GM12864 (cell line): Measurements from ENCODE around the gene ERICH6B.
A peak's percentile ranks its signal among the peaks of the same experiment; 100 is the strongest.

Experiments
- DNase-seq: peaks from one replicate; pipeline ENCODE4 v3.0.0-alpha.2; 2011; ENCODE audit warnings: low read depth
- H3K4me3 ChIP-seq: 2 replicates; pipeline ENCODE4 v1.5.1; 2011; ENCODE audit warnings: mild to moderate bottlenecking, low read depth, low read length, control low read depth
- CTCF ChIP-seq: IDR thresholded peaks from 2 replicates; pipeline ENCODE4 v1.5.1; 2011; ENCODE audit warnings: low read depth, mild to moderate bottlenecking, moderate library complexity, low read length, control low read depth, inconsistent platforms; ENCODE audit errors: missing control alignments

Gene ERICH6B

GRCh38 chr13:45564133-45564776, 51.3 kb downstream of the ERICH6B start:
- no peak for TF ChIP-seq CTCF
- no peak for DNase-seq
- H3K4me3 ChIP-seq: no peak overlapping the region

DNA sequence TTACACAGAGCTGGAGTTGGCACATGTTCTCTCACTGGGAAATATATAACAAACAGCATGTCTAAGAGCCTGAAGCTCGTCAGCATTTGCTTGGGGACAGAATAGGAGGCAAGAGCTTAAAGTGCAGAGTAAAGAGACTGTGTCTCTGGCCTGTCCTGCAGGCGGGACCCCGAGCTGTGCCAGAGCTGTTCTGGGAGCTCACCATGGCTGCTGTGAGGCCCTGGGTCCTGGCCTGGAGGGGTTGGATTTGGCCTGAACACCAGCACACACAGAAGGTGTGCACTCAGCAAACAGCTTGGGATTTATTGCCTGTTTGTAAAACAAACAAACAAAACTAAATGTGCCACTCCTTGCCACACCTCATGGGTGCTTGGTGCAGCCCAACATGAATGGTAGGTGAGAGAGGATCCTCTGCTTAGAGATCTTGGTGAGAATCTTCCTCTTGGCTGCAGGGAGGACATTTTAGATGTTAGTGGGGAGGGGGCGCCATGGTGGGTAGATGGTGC, 60.9 kb downstream of the ERICH6B start:
- TF ChIP-seq CTCF: no peak

DNA sequence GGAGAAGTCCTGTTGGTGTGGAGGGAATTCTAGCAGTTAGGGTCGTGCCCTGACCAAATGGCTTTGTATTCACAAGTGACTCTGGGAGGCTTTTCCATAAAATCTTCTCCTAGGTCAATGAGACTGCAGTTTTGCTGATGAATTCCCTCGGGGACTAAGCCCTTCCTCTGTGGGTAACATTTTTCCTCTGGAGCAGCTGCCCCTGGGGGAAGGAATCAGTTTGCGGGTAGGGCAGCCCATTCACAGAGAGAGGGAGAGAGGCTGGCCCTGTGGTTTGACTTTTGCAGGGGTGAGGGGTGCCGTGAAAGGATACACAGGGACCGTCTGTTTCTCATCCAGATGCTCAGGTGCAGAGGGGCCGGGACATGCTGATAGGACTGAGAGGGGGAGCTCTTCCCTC, 67.3 kb downstream of the ERICH6B start:
- H3K4me3 ChIP-seq: no peak overlapping the region
- DNase-seq: no peak
- no peak for TF ChIP-seq CTCF

More for the DNA sequence above, 60.9 kb downstream of the ERICH6B start:
- no peak overlapping the region for H3K4me3 ChIP-seq
- no peak for DNase-seq

- DNase-seq: no peak
- TF ChIP-seq CTCF: no peak
- H3K4me3 ChIP-seq: no peak overlapping the region
Observed at GRCh38 chr13:45546410-45546765, 69.2 kb downstream of the ERICH6B start.

DNA sequence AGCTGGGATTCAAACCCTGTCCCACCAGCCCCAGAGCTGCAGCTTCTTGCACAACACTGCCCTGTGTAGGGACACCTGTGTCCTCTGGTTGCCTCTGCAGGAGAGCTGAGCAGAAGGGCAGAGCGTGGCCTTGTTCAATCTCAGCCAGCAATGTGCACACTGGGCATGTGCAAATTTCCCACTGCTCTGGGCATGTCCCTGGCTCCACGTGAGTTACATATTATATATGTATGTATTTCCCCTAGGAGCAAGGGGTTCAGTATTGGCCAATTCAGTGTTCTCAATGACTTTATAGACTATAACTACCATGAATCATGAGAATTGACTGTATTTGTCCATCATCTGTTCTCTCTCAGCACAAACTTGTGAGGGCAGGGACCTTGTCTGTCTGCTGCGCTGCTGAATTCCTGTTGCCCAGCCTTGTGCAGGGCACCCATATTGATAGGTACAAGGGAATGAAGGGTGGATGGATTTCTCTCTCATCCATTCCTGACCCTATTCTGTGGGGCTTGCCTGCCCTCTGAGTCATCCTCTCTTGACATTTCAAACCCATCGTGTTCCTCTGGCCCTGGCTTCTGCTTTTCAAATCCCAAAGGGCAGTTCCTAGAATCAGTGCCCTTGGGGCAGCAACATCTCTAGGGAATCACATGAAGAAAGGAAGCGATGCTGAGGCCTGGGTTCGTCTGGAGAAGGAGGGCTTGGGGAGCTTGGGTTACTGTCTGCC, 69.7 kb downstream of the ERICH6B start:
- no peak overlapping the region for H3K4me3 ChIP-seq
- no peak for TF ChIP-seq CTCF
- DNase-seq: no peak

DNA sequence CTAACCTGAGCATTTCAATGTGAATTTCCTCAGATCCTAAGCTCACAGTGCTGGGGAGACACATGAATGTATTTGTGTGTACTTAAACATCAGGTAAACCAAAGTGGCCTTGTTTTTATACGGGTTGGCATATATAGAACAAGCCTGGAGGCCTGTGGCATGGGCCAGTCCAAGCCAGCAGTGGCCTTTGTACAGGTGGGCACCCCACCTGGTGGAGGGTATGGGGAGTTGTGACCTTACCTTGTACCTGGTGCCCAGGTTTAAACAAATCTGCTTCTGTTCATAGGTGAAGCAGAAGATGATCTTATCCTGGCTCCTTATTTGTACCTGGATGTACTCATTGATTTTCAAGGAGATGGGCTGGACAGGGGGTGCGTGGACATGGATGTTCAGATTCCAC, 71.0 kb downstream of the ERICH6B start:
- DNase-seq: no peak
- TF ChIP-seq CTCF: peak; percentile 7

DNA sequence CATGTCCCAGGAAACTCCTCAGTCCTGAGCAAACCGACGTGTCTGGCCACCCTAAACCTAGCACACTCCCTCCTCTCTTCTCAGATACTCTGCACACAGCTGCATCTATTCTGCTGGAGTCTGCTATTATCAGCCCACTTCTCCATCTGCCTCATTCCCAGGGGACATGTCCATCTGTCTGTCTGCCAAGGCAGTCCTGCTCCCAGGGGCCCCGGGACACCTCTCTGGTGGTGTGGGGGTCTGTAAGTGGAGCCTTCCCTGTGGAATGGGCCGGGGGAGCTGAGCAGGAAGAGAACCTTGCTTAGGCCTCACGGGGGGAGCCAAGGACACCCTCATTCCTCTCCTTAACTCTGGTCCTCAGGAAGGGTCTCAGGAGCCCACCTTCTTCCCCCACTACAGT, 72.7 kb downstream of the ERICH6B start:
- no peak for DNase-seq
- no peak for TF ChIP-seq CTCF
- no peak overlapping the region for H3K4me3 ChIP-seq

More for the DNA sequence above, 71.0 kb downstream of the ERICH6B start:
- H3K4me3 ChIP-seq: no peak overlapping the region
